ENCODE results near the gene CXCL11.
A peak's percentile ranks its signal among the peaks of the same experiment; 100 is the strongest.

- TF ChIP-seq CTCF (IDR thresholded peaks at IDR 0.05) = peak; percentile 82 to 89 (median 83)
- no peak for TF ChIP-seq POLR2AphosphoS5 (IDR thresholded peaks at IDR 0.05)
These were observed 31.9 kb upstream of the CXCL11 start for GRCh38 chr4:76067652-76068286.
